ENCODE results near the gene YBEY.

DNA sequence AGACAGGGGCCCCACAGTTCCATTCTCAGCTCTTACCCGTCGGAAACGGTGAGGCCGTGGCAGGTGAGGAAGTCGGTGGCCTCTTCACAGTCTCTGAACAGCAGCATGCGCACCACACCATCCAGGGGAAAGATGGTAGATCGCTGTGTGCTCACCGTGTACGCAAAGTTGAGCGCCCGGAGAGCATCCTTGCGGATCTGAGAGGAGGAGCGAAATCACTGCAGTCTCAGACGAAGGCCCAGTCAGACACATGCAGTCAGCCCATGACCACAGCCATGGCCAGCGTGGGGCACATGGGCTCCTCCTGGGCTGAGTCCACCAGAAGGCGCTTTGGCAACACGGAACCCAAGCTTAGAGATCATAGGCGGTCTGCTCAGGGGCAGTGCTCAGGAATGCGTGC lies 19.2 kb upstream of the YBEY start:
- TF ChIP-seq, protein P1, sequence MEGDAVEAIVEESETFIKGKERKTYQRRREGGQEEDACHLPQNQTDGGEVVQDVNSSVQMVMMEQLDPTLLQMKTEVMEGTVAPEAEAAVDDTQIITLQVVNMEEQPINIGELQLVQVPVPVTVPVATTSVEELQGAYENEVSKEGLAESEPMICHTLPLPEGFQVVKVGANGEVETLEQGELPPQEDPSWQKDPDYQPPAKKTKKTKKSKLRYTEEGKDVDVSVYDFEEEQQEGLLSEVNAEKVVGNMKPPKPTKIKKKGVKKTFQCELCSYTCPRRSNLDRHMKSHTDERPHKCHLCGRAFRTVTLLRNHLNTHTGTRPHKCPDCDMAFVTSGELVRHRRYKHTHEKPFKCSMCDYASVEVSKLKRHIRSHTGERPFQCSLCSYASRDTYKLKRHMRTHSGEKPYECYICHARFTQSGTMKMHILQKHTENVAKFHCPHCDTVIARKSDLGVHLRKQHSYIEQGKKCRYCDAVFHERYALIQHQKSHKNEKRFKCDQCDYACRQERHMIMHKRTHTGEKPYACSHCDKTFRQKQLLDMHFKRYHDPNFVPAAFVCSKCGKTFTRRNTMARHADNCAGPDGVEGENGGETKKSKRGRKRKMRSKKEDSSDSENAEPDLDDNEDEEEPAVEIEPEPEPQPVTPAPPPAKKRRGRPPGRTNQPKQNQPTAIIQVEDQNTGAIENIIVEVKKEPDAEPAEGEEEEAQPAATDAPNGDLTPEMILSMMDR (IDR thresholded peaks at IDR 0.05) = no peak
- TF ChIP-seq POLR2A (IDR thresholded peaks at IDR 0.05) (no peak), POLR2AphosphoS5 (IDR thresholded peaks at IDR 0.05) (no peak)

Measured in sigmoid colon (tissue), 4 donors.